Smooth muscle cell (in vitro differentiated cells): ENCODE results near the gene HS3ST6. TPM values are rescaled to one million over a fixed set of nuclear protein-coding genes. Genes with fewer than 3 reads are reported as not detected.
"Not testable (repeated sequence)": the region's sequence is repeated elsewhere in the genome, so short reads cannot be mapped to it uniquely, and the experiment has no call there.

Source experiments
- DNase-seq: peaks from one replicate; lab custom pipeline; 2025; ENCODE audit not compliant: unreplicated experiment; lab: John Stamatoyannopoulos, UW
- H2AFZ ChIP-seq: fragments of 200-600 bp; sonication (generic); 2 replicates; pipeline ENCODE4 v1.6.0; 2016; ENCODE audit warnings: antibody characterized with exemption, low read depth, mild to moderate bottlenecking
- H3F3A ChIP-seq: fragments of 200-600 bp; sonication (generic); 2 replicates; pipeline ENCODE4 v1.6.0; 2017; ENCODE audit warnings: antibody characterized with exemption, low read depth
- H3K27ac ChIP-seq: fragments of 200-600 bp; sonication (generic); 2 replicates; pipeline ENCODE4 v1.5.1; 2016; ENCODE audit warnings: low read depth, mild to moderate bottlenecking
- H3K27me3 ChIP-seq: fragments of 200-600 bp; sonication (generic); 2 replicates; pipeline ENCODE4 v1.6.1; 2016; ENCODE audit warnings: low read depth, mild to moderate bottlenecking
- H3K36me3 ChIP-seq: fragments of 200-600 bp; sonication (generic); 2 replicates; pipeline ENCODE4 v1.5.1; 2016; ENCODE audit warnings: low read depth
- H3K4me1 ChIP-seq: fragments of 200-600 bp; sonication (generic); 2 replicates; pipeline ENCODE4 v1.5.1; 2016; ENCODE audit warnings: low read depth
- H3K4me2 ChIP-seq: fragments of 200-600 bp; sonication (generic); 2 replicates; pipeline ENCODE4 v1.6.0; 2016; ENCODE audit warnings: mild to moderate bottlenecking
- H3K4me3 ChIP-seq: fragments of 200-600 bp; sonication (generic); 2 replicates; pipeline ENCODE4 v1.5.1; 2016; ENCODE audit warnings: mild to moderate bottlenecking
- H3K79me2 ChIP-seq: fragments of 200-600 bp; sonication (generic); 2 replicates; pipeline ENCODE4 v1.6.0; 2016; ENCODE audit warnings: low read depth, mild to moderate bottlenecking
- H3K9ac ChIP-seq: fragments of 200-600 bp; sonication (generic); 2 replicates; pipeline ENCODE4 v1.6.0; 2016; ENCODE audit warnings: low read depth
- H3K9me3 ChIP-seq: fragments of 200-600 bp; sonication (generic); replicated peaks from 2 replicates; pipeline ENCODE4 v1.5.1; 2016; ENCODE audit warnings: low read depth
- H4K20me1 ChIP-seq: fragments of 200-600 bp; sonication (generic); 2 replicates; pipeline ENCODE4 v1.6.0; 2016; ENCODE audit warnings: low read depth
- CTCF ChIP-seq: fragments of 200-600 bp; sonication (generic); IDR thresholded peaks from 2 replicates; pipeline ENCODE4 v1.5.1; 2017; ENCODE audit warnings: borderline replicate concordance, mild to moderate bottlenecking, antibody characterized with exemption; ENCODE audit not compliant: insufficient read depth, poor library complexity, severe bottlenecking
- WGBS: methylation state at CpG from one replicate; pipeline ENCODE4 v1.1.7; 2016; ENCODE audit warnings: low lambda C conversion rate; 5-methylcytosine and 5-hydroxymethylcytosine counted together
- polyA plus RNA-seq: library from polyadenylated mRNA; unstranded; fragments of >200 nt; fragmentation: Nextera tagmentation; extraction: Ambion mirVana; gene quantifications from 2 replicates; pipeline ENCODE4 v1.2.1, GENCODE V29; 2016
- total RNA-seq: library from RNA; depleted of rRNA; stranded (reverse); fragments of >200 nt; gene quantifications from 2 replicates; pipeline ENCODE4 v1.2.3, GENCODE V29; 2014

The HS3ST6 gene
- total and polyA plus RNA-seq, 2 experiments from 2014 or later: not detected

DNA sequence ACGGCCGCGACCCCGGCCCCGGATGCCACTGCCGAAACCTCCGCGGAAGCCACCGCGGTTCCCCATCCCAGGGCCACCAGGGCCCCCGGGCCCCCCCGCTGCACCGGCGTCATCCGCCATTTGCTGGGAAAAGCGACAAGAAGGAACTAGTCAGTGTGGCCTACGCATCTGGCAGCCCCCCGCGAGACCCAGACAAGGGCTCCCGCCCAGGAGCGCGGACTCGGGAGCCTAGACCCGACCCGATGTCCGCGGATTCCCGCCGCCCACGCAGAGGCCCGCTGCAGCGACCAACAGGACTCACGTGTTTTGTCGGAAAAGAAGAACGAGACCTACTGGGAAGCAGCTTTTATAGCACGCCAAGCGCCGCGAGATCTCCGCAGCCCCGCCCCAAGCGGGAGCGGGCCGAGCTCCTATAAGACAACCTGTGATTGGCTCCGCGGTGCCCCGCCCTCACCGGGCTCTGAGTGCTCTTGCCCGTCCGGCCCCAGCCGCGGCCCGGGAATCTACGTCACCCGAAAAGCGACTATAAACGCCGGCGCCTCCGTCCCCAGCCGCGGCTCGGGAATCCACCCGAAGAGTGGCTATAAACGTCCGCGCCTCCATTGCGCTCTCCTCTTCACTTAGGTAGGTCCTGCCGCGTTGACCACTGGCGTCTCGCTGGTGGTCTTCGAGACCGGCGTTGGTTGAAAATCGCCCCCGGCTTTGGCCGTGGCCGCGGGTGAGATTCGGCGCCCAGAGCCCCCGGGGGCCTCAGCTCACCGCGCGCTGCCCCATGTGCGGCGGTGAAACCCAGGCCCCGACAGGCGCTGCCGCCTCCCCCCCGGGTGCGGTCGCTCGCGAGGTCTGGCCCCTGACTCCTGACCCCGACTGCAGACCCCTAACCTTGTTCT is 46.5 kb upstream of the HS3ST6 start, which contains the start of gene RPS2:
Gene RPS2 (minus strand): TSS at position 321 of the 890 bp plus-strand sequence. CDS start 201 bp downstream, at position 120.
- DNase-seq: peak; percentile 95
- peaks cover 44% of the 10 kb centered on the region for H3K79me2 ChIP-seq
- peak within 1 kb of the TSS; percentile 44 for H2AFZ ChIP-seq
- H3K9ac ChIP-seq: peak within 1 kb of the TSS; percentile 98
- H3K4me3 ChIP-seq: peak within 1 kb of the TSS; percentile 79
- no peaks in the 10 kb centered on the region for H3K36me3 ChIP-seq
- H3K27me3 ChIP-seq: no peaks in the 10 kb centered on the region
- WGBS: 1% methylated on average over 96 of the region's 97 CpGs
- peak within 1 kb of the TSS; percentile 88 for H3K4me2 ChIP-seq
- H3K9me3 ChIP-seq: no peaks in the 10 kb centered on the region
- peaks cover 25% of the 10 kb centered on the region for H3K4me1 ChIP-seq
- peak within 1 kb of the TSS; percentile 95 for H3K27ac ChIP-seq
- H4K20me1 ChIP-seq: peaks cover 38% of the 10 kb centered on the region
- H3F3A ChIP-seq: peaks cover 30% of the 10 kb centered on the region
- TF ChIP-seq CTCF: no peak

DNA sequence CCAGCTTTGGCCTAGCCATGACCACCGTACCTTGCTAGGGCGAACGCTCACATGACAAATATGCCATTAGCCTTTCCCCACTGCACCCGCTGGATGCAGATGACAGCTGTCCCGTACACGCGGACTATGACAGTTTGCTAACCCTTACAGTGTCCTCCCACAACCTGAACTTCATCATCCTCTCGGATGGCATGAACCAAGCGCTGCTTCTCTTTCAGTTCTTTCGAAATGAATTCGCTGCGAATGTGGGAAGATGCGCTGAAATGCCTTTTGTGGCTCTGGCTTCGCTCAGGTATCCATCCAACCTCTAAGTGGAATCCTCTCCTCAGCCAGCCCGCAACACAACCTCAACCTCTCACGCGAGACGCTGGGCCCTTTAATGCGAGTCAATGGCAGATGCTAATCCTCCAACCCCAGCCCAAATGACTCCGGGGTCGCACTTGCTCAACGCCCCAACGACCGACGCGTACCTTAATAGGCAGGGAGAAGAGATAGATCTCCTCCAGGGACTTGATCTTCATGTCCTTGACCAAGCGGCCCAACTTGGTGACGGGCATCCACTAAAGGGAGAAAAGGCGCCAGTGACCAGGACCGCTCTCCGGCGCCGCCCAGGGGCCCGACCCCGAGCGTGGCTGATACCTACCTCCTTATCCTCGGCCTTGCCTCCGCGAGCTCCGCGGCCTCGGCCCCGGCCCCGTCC is 45.7 kb upstream of the HS3ST6 start:
- Histone ChIP-seq H3K9me3 (no peaks in the 10 kb centered on the region), H3K27me3 (no peaks in the 10 kb centered on the region), H3F3A (peaks cover 30% of the 10 kb centered on the region), H3K79me2 (peaks cover 48% of the 10 kb centered on the region), H3K4me1 (peaks cover 25% of the 10 kb centered on the region), H3K36me3 (no peaks in the 10 kb centered on the region), H4K20me1 (peaks cover 38% of the 10 kb centered on the region), H3K9ac (peak overlapping the region; percentile 95), H2AFZ (no peak overlapping the region), H3K27ac (peak overlapping the region; percentile 95), H3K4me2 (peak overlapping the region; percentile 83), H3K4me3 (peak overlapping the region; percentile 79)
- WGBS: 3% methylated on average over 44 of the region's 44 CpGs
- no peak for TF ChIP-seq CTCF
- DNase-seq: no peak

DNA sequence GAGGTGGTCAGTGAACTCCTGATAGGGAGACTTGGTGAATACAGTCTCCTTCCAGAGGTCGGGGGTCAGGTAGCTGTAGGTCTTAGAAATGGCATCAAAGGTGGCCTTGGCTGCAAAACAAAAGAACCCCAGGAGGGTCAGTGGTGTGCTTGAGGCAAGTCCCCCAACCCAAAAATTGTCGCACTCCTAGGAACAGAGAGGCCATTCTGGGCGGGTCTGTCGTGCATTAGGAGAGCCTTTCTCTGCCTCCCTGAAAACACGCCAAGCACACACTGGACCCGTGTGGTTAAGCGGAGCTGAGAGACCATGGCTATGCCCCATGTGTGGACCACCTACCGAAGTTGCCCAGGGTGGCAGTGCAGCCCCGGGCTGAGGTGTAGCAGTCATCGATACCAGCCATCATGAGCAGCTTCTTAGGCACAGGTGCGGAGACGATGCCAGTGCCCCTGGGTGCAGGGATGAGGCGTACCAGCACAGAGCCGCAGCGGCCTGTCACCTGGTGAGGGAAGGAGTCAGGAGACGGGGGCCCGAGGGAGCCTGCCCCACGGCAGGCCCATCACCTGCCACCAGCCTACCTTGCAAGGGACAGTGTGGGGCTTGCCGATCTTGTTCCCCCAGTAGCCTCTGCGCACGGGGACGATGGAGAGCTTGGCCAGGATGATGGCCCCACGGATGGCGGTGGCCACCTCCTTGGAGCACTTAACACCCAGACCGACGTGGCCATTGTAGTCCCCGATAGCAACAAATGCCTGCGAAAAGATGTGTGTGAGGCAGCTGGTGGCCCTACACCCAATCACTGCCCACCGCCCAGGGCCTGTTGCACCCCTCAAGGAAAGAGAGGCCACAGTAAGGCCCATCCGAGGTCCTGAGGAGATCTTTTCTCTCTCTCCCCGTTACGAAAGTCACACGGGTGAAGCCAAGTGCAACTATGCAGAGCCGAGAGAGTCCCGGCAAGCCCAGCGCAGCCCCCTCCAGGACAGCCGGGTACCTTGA is 44.2 kb upstream of the HS3ST6 start:
- Histone ChIP-seq H3K27ac (peak overlapping the region; percentile 95), H3K4me3 (peak overlapping the region; percentile 79), H3F3A (peaks cover 30% of the 10 kb centered on the region), H3K79me2 (peaks cover 48% of the 10 kb centered on the region), H3K4me2 (peak overlapping the region; percentile 83), H3K9ac (peak overlapping the region; percentile 95), H4K20me1 (peaks cover 38% of the 10 kb centered on the region), H3K4me1 (peaks cover 25% of the 10 kb centered on the region)
- H2AFZ ChIP-seq, H3K9me3 ChIP-seq, DNase-seq, H3K27me3 ChIP-seq, H3K36me3 ChIP-seq: not testable (repeated sequence)
- WGBS: 88% methylated on average over 37 of the region's 37 CpGs
